PC-3 (cell line): ENCODE results near the gene SCNM1. TPM values are rescaled to one million over a fixed set of nuclear protein-coding genes. Genes with fewer than 3 reads are reported as not detected.

Source experiments
- ATAC-seq: fragments of 200-7000 bp; cut with Tn5 transposase; 2 replicates; pipeline ENCODE4 v1.9.1; 2020; ENCODE audit warnings: mild to moderate bottlenecking, moderate library complexity
- BruUV-seq: library from RNA; stranded (reverse); fragments of 400-500 nt; replicated peaks from 2 replicates; lab custom pipeline; 2021; lab: Mats Ljungman, UMichigan
- CTCF ChIA-PET: fragments of 300-600 bp; sonication (Branson Sonifier 250); formaldehyde crosslinking; loops from one replicate; lab custom pipeline; 2022; ENCODE audit warnings: antibody characterized with exemption; lab: Charles Lee
- POLR2A ChIA-PET: fragments of 300-600 bp; sonication (Branson Sonifier 250); formaldehyde crosslinking; loops from one replicate; lab custom pipeline; 2022; ENCODE audit warnings: antibody characterized with exemption; ENCODE audit not compliant: unreplicated experiment; lab: Charles Lee
- DNase-seq: peaks from one replicate; pipeline ENCODE4 v3.0.0-alpha.2; 2015
- H2AFZ ChIP-seq: fragments of 300-600 bp; sonication (generic); 2 replicates; pipeline ENCODE4 v1.6.0; 2016; ENCODE audit warnings: antibody characterized with exemption, low read length
- H3F3A ChIP-seq: fragments of 300-600 bp; sonication (generic); one replicate; pipeline ENCODE4 v1.6.0; 2017; ENCODE audit warnings: antibody characterized with exemption, low read length, control low read depth, mild to moderate bottlenecking; ENCODE audit not compliant: unreplicated experiment
- H3K27ac ChIP-seq: fragments of 300-600 bp; sonication (generic); 2 replicates; pipeline ENCODE4 v1.5.1; 2016; ENCODE audit warnings: mild to moderate bottlenecking, low read length
- H3K27me3 ChIP-seq: fragments of 300-600 bp; sonication (generic); 2 replicates; pipeline ENCODE4 v1.6.1; 2016; ENCODE audit warnings: low read length, mixed read lengths
- H3K36me3 ChIP-seq: fragments of 300-600 bp; sonication (generic); 2 replicates; pipeline ENCODE4 v1.6.1; 2016; ENCODE audit warnings: low read depth, mixed run types, low read length, mixed read lengths
- H3K4me1 ChIP-seq: fragments of 300-600 bp; sonication (generic); 2 replicates; pipeline ENCODE4 v1.5.1; 2016; ENCODE audit warnings: low read length; ENCODE audit not compliant: insufficient read depth
- H3K4me2 ChIP-seq: fragments of 300-600 bp; sonication (generic); 2 replicates; pipeline ENCODE4 v1.6.0; 2016; ENCODE audit warnings: low read length
- H3K4me3 ChIP-seq: fragments of 300-600 bp; sonication (generic); 2 replicates; pipeline ENCODE4 v1.5.1; 2016; ENCODE audit warnings: mild to moderate bottlenecking, low read length, mixed read lengths
- H3K79me2 ChIP-seq: fragments of 300-600 bp; sonication (generic); 2 replicates; pipeline ENCODE4 v1.6.1; 2017; ENCODE audit warnings: low read length, mixed read lengths
- H3K9ac ChIP-seq: fragments of 300-600 bp; sonication (generic); 2 replicates; pipeline ENCODE4 v1.6.0; 2016; ENCODE audit warnings: mild to moderate bottlenecking, low read length
- H3K9me2 ChIP-seq: fragments of 300-600 bp; sonication (generic); replicated peaks from 2 replicates; pipeline ENCODE4 v1.6.1; 2016; ENCODE audit warnings: mixed run types, low read length, mixed read lengths
- H3K9me3 ChIP-seq: fragments of 300-600 bp; sonication (generic); 2 replicates; pipeline ENCODE4 v1.6.1; 2016; ENCODE audit warnings: low read length, mixed read lengths
- H4K20me1 ChIP-seq: fragments of 300-600 bp; sonication (generic); 2 replicates; pipeline ENCODE4 v1.6.1; 2016; ENCODE audit warnings: low read length, mixed read lengths
- EZH2 ChIP-seq: fragments of 300-600 bp; sonication (generic); IDR thresholded peaks from one replicate; pipeline ENCODE4 v1.6.1; 2017; ENCODE audit warnings: antibody characterized with exemption, mild to moderate bottlenecking, low read length; ENCODE audit not compliant: unreplicated experiment
- EZH2phosphoT487 ChIP-seq: fragments of 300-600 bp; sonication (generic); IDR thresholded peaks from 2 replicates; pipeline ENCODE4 v1.6.1; 2018; ENCODE audit warnings: mild to moderate bottlenecking, antibody characterized with exemption, low read length, borderline replicate concordance
- intact Hi-C: fragments of 100-400 bp; cut with micrococcal nuclease; formaldehyde crosslinking; loops from 2 replicates; pipeline ENCODE4 v1.9.0; 2023
- total RNA-seq: library from RNA; depleted of rRNA; stranded (reverse); fragments of >200 nt; gene quantifications from 2 replicates; pipeline ENCODE4 v1.2.3, GENCODE V29; 2014
- TF ChIP-seq, protein P1 (sequence below): fragments of 300-600 bp; sonication (generic); conservative IDR thresholded peaks from 2 replicates; pipeline ENCODE4 v1.5.1; 2017; ENCODE audit warnings: antibody characterized with exemption, low read depth, mild to moderate bottlenecking, low read length

SCNM1 gene
- total RNA-seq, 1 experiment from 2014 or later: 80.3 TPM

DNA sequence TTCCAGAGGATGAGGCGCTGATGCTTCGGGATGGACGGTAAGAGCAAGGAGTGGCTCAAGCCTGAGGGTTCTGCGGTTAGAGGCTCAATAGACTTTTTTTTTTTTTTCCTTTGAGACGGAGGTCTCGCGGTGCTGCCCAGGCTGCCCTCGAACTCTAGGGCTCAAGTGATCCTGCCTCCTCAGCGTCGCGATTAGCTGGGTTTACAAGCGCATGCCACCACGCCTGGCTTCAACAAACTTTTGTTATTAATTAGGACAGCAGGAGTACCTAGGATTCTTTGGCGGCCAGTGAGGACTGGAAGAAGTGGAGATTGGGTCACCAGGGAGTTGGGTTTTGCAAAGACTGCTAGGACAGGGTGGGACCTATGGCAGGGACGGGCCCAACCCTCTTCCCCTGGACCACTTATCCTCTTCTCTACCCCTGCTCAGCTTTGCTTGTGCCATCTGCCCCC, 587 bp downstream of the SCNM1 start:
- BruUV-seq: no TSS peak

DNA sequence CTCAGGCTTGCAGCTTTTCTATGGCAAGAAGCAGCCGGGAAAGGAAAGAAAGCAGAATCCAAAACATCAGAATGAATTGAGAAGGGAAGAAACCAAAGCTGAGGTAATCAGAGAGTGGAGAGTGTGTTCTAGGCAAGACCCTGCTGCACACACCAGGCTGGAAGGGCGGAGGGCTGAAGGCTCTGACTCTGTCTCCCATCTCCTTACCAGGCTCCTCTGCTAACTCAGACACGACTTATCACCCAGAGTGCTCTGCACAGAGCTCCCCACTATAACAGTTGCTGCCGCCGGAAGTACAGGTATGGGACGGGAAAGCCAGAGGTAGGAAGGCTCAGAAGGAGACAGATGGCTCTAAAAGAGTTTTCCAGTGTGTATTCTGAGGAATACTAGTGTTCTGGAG, 1.2 kb downstream of the SCNM1 start:
- Histone ChIP-seq H3K9ac (peak overlapping the region; percentile 87), H3K9me2 (no peaks in the 10 kb centered on the region), H3K79me2 (peaks cover 32% of the 10 kb centered on the region), H3K4me2 (peak overlapping the region; percentile 94), H3K27ac (no peak overlapping the region), H3K9me3 (no peaks in the 10 kb centered on the region), H3K4me1 (peaks cover 18% of the 10 kb centered on the region), H2AFZ (0 out of 2 replicates have a peak overlapping the region, but pooled peaks have one; percentile 96), H4K20me1 (no peaks in the 10 kb centered on the region), H3F3A (no peaks in the 10 kb centered on the region), H3K36me3 (no peaks in the 10 kb centered on the region; the same call in 1 of the 2 replicates), H3K4me3 (peak overlapping the region; percentile 85), H3K27me3 (no peaks in the 10 kb centered on the region)
- ChIA-PET POLR2A (interaction anchor here (0.5 to 1.1 kb wide), 2 partner anchors 22 to 36 kb away, joined by 3 to 7 read pairs; no protein-coding TSS in a partner anchor), CTCF (no interaction called here)
- intact Hi-C loops: no loop called here
- DNase-seq: no peak
- BruUV-seq: no TSS peak
- TF ChIP-seq EZH2 (no peak), EZH2phosphoT487 (no peak)
- TF ChIP-seq, protein P1, sequence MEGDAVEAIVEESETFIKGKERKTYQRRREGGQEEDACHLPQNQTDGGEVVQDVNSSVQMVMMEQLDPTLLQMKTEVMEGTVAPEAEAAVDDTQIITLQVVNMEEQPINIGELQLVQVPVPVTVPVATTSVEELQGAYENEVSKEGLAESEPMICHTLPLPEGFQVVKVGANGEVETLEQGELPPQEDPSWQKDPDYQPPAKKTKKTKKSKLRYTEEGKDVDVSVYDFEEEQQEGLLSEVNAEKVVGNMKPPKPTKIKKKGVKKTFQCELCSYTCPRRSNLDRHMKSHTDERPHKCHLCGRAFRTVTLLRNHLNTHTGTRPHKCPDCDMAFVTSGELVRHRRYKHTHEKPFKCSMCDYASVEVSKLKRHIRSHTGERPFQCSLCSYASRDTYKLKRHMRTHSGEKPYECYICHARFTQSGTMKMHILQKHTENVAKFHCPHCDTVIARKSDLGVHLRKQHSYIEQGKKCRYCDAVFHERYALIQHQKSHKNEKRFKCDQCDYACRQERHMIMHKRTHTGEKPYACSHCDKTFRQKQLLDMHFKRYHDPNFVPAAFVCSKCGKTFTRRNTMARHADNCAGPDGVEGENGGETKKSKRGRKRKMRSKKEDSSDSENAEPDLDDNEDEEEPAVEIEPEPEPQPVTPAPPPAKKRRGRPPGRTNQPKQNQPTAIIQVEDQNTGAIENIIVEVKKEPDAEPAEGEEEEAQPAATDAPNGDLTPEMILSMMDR: no peak
- no peak for ATAC-seq

More for the DNA sequence above, 587 bp downstream of the SCNM1 start:
- Histone ChIP-seq H3K36me3 (peaks cover 3% of the 10 kb centered on the region; the same call in 1 of the 2 replicates), H3K4me3 (peak overlapping the region; percentile 85), H4K20me1 (no peaks in the 10 kb centered on the region), H3K9me2 (no peaks in the 10 kb centered on the region), H2AFZ (peak overlapping the region; percentile 96), H3K27me3 (no peaks in the 10 kb centered on the region), H3K27ac (peak overlapping the region; percentile 25), H3F3A (no peaks in the 10 kb centered on the region), H3K9ac (peak overlapping the region; percentile 87), H3K79me2 (peaks cover 32% of the 10 kb centered on the region), H3K4me1 (peaks cover 18% of the 10 kb centered on the region), H3K9me3 (no peaks in the 10 kb centered on the region), H3K4me2 (peak overlapping the region; percentile 94)
- POLR2A ChIA-PET: interaction anchor here (0.5 to 1.1 kb wide), 4 partner anchors 23 to 85 kb away, joined by 3 to 7 read pairs (median 4); no protein-coding TSS in a partner anchor
- CTCF ChIA-PET: no interaction called here
- no peak for TF ChIP-seq EZH2
- TF ChIP-seq EZH2phosphoT487: no peak
- TF ChIP-seq, protein P1: no peak
- peak; percentile 50 for DNase-seq
- intact Hi-C loops: no loop called here
- peak; percentile 20 for ATAC-seq

DNA sequence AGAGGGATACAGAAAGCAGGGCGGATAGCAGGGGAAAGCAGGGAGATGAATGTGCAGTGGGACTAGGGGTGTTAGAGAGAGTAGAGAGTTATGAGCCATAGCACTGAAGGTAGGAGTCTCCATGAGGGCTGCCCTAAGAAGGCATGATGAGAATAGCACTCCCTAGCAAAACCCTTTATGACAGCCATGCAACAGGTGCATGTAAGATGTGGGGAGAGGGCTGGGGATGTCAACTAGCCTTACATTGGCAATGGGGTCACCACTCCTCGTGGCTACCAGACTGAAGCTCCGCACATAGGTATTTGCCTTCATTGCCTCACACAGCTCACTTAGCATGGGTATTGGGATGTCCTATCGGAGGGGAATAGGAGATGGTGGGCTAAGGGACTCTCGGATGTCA, 5.2 kb downstream of the SCNM1 start:
- BruUV-seq: no TSS peak
- H3K9me3 ChIP-seq: no peaks in the 10 kb centered on the region
- intact Hi-C loops: no loop called here
- no peak for DNase-seq
- H3K4me1 ChIP-seq: peaks cover 7% of the 10 kb centered on the region
- no peaks in the 10 kb centered on the region for H3F3A ChIP-seq
- POLR2A ChIA-PET: no interaction called here
- peaks cover 5% of the 10 kb centered on the region; the same call in 1 of the 2 replicates for H3K36me3 ChIP-seq
- H3K9me2 ChIP-seq: no peaks in the 10 kb centered on the region
- no peaks in the 10 kb centered on the region for H3K27me3 ChIP-seq
- H3K9ac ChIP-seq: no peak overlapping the region
- no peak for TF ChIP-seq EZH2phosphoT487
- TF ChIP-seq EZH2: no peak
- TF ChIP-seq, protein P1: no peak
- H4K20me1 ChIP-seq: no peaks in the 10 kb centered on the region
- H2AFZ ChIP-seq: no peak overlapping the region
- H3K27ac ChIP-seq: no peak overlapping the region
- no peak overlapping the region for H3K4me2 ChIP-seq
- ATAC-seq: no peak
- no peak overlapping the region for H3K4me3 ChIP-seq
- peaks cover 12% of the 10 kb centered on the region for H3K79me2 ChIP-seq
- CTCF ChIA-PET: no interaction called here
